ENCODE measurements around the gene PEX14.

- TF ChIP-seq CTCF (conservative IDR thresholded peaks at IDR 0.05; ENCODE audit: low read depth in 2 of 2) (no peak), EZH2 (IDR thresholded peaks at IDR 0.05; ENCODE audit: low read depth, unreplicated experiment) (no peak), REST (IDR thresholded peaks at IDR 0.05; ENCODE audit: unreplicated experiment) (no peak), JUNB (IDR thresholded peaks at IDR 0.05; ENCODE audit: unreplicated experiment) (no peak), EZH2phosphoT487 (IDR thresholded peaks at IDR 0.05; ENCODE audit: unreplicated experiment) (no peak), POLR2AphosphoS5 (IDR thresholded peaks at IDR 0.05; ENCODE audit: low read depth) (no peak), ZNF114 (CRISPR knock-in tag; IDR thresholded peaks at IDR 0.05) (no peak)
Observed at GRCh38 chr1:10451287-10451686, 23.5 kb upstream of the PEX14 start.

All from GM23338 (cell line).